H9 (cell line): ENCODE measurements around the gene SUGT1. TPM values are rescaled to one million over a fixed set of nuclear protein-coding genes. Genes with fewer than 3 reads are reported as not detected.

Experiments
- DNase-seq: peaks from one replicate; pipeline ENCODE4 v3.0.0-alpha.2; 2017
- H2AFZ ChIP-seq: one replicate; pipeline ENCODE4 v1.6.1; 2013; ENCODE audit warnings: mild to moderate bottlenecking, low read length, control low read depth, moderate library complexity
- H2AK5ac ChIP-seq: 2 replicates; pipeline ENCODE4 v1.6.1; 2013; ENCODE audit warnings: low read length, control low read depth, mixed read lengths; ENCODE audit not compliant: insufficient read length
- H2BK120ac ChIP-seq: one replicate; pipeline ENCODE4 v1.6.1; 2013; ENCODE audit warnings: low read depth, mild to moderate bottlenecking, low read length, control low read depth, inconsistent platforms; ENCODE audit not compliant: poor library complexity, severe bottlenecking
- H2BK12ac ChIP-seq: 2 replicates; pipeline ENCODE4 v1.6.1; 2013; ENCODE audit warnings: low read length, control low read depth, mixed read lengths, low read depth; ENCODE audit not compliant: insufficient read length
- H2BK15ac ChIP-seq: 2 replicates; pipeline ENCODE4 v1.6.1; 2013; ENCODE audit warnings: low read depth, low read length, control low read depth
- H2BK20ac ChIP-seq: one replicate; pipeline ENCODE4 v1.6.1; 2013; ENCODE audit warnings: low read depth, mild to moderate bottlenecking, low read length, control low read depth, inconsistent platforms; ENCODE audit not compliant: poor library complexity, severe bottlenecking
- H2BK5ac ChIP-seq: 2 replicates; pipeline ENCODE4 v1.6.1; 2013; ENCODE audit warnings: low read length, control low read depth, mixed read lengths; ENCODE audit not compliant: insufficient read length
- H3K14ac ChIP-seq: 2 replicates; pipeline ENCODE4 v1.6.1; 2013; ENCODE audit warnings: low read length, control low read depth; ENCODE audit not compliant: insufficient read depth
- H3K18ac ChIP-seq: 2 replicates; pipeline ENCODE4 v1.6.1; 2013; ENCODE audit warnings: low read depth, mild to moderate bottlenecking, mixed read lengths, low read length, control low read depth; ENCODE audit not compliant: insufficient read length
- H3K23ac ChIP-seq: 2 replicates; pipeline ENCODE4 v1.6.1; 2013; ENCODE audit warnings: low read length, control low read depth, mixed read lengths, low read depth; ENCODE audit not compliant: insufficient read length
- H3K23me2 ChIP-seq: 2 replicates; pipeline ENCODE4 v1.6.1; 2013; ENCODE audit warnings: low read depth, mild to moderate bottlenecking, mixed read lengths, low read length, control low read depth; ENCODE audit not compliant: insufficient read length, poor library complexity, severe bottlenecking
- H3K27ac ChIP-seq: 2 replicates; pipeline ENCODE4 v1.5.1; 2013; ENCODE audit warnings: low read length, control low read depth, mixed read lengths, low read depth; ENCODE audit not compliant: insufficient read length
- H3K27me3 ChIP-seq: 2 replicates; pipeline ENCODE4 v1.6.1; 2013; ENCODE audit warnings: low read length, control low read depth, inconsistent platforms; ENCODE audit not compliant: insufficient read depth
- H3K4ac ChIP-seq: 2 replicates; pipeline ENCODE4 v1.6.1; 2013; ENCODE audit warnings: low read depth, mild to moderate bottlenecking, control low read depth, inconsistent platforms, low read length, moderate library complexity
- H3K4me1 ChIP-seq: 2 replicates; pipeline ENCODE4 v1.6.1; 2013; ENCODE audit warnings: low read length, control low read depth, inconsistent platforms; ENCODE audit not compliant: insufficient read depth
- H3K4me2 ChIP-seq: 2 replicates; pipeline ENCODE4 v1.6.1; 2013; ENCODE audit warnings: low read length, control low read depth, mixed read lengths; ENCODE audit not compliant: insufficient read length, insufficient read depth
- H3K56ac ChIP-seq: 2 replicates; pipeline ENCODE4 v1.6.1; 2013; ENCODE audit warnings: low read depth, mild to moderate bottlenecking, mixed read lengths, low read length, control low read depth; ENCODE audit not compliant: insufficient read length
- H3K79me1 ChIP-seq: 2 replicates; pipeline ENCODE4 v1.6.1; 2013; ENCODE audit warnings: low read depth, mild to moderate bottlenecking, moderate library complexity, low read length, control low read depth, inconsistent platforms; ENCODE audit not compliant: insufficient read depth, poor library complexity, severe bottlenecking
- H3K79me2 ChIP-seq: 2 replicates; pipeline ENCODE4 v1.6.1; 2013; ENCODE audit warnings: low read length, control low read depth, inconsistent platforms; ENCODE audit not compliant: insufficient read depth
- H3K9ac ChIP-seq: 2 replicates; pipeline ENCODE4 v1.6.1; 2013; ENCODE audit warnings: low read length, control low read depth, mixed read lengths; ENCODE audit not compliant: insufficient read length; ENCODE audit errors: extremely low read depth
- H3K9me3 ChIP-seq: one replicate; pipeline ENCODE4 v1.6.1; 2013; ENCODE audit warnings: low read depth, low read length, inconsistent platforms; ENCODE audit not compliant: control insufficient read depth
- H3T11ph ChIP-seq: one replicate; pipeline ENCODE4 v1.6.1; 2013; ENCODE audit warnings: mild to moderate bottlenecking, low read length, control low read depth, inconsistent platforms
- H4K20me1 ChIP-seq: one replicate; pipeline ENCODE4 v1.6.1; 2013; ENCODE audit not compliant: control insufficient read depth, insufficient read length, insufficient read depth
- H4K5ac ChIP-seq: 2 replicates; pipeline ENCODE4 v1.6.1; 2013; ENCODE audit warnings: low read depth, mild to moderate bottlenecking, mixed read lengths, low read length, control low read depth; ENCODE audit not compliant: insufficient read length
- H4K8ac ChIP-seq: replicated peaks from 2 replicates; pipeline ENCODE4 v1.6.1; 2013; ENCODE audit warnings: low read length, control low read depth, mixed read lengths, low read depth; ENCODE audit not compliant: insufficient read length
- H4K91ac ChIP-seq: 2 replicates; pipeline ENCODE4 v1.6.1; 2013; ENCODE audit warnings: low read depth, mild to moderate bottlenecking, moderate library complexity, mixed read lengths, low read length, control low read depth; ENCODE audit not compliant: insufficient read length
- H3K27ac Mint-ChIP-seq, 3 experiments: 2 replicates in 2 of 3; 3 replicates in 1 of 3; pipeline ENCODE4 v1.8.0; 2020 to 2021; ENCODE audit warnings: mixed read lengths in 3 of 3, mild to moderate bottlenecking in 1 of 3, moderate library complexity in 1 of 3
- H3K27me3 Mint-ChIP-seq: 2 replicates; pipeline ENCODE4 v1.8.0; 2021; ENCODE audit warnings: low read depth, mild to moderate bottlenecking, moderate library complexity, mixed read lengths
- H3K36me3 Mint-ChIP-seq, 3 experiments: 2 replicates in 2 of 3; 3 replicates in 1 of 3; pipeline ENCODE4 v1.8.0; 2020 to 2021; ENCODE audit warnings: low read depth in 3 of 3, mixed read lengths in 3 of 3; ENCODE audit not compliant: insufficient read depth in 1 of 3
- H3K4me1 Mint-ChIP-seq, 2 experiments: 2 replicates each; pipeline ENCODE4 v1.8.0; 2020; ENCODE audit warnings: mixed read lengths in 2 of 2
- H3K4me3 Mint-ChIP-seq, 2 experiments: 2 replicates in 1 of 2; 3 replicates in 1 of 2; pipeline ENCODE4 v1.8.0; 2020 to 2021; ENCODE audit warnings: mild to moderate bottlenecking in 2 of 2, mixed read lengths in 2 of 2, moderate library complexity in 1 of 2
- H3K9me3 Mint-ChIP-seq, 2 experiments: 2 replicates in 1 of 2; 3 replicates in 1 of 2; pipeline ENCODE4 v1.8.0; 2020; ENCODE audit warnings: mild to moderate bottlenecking in 2 of 2, mixed read lengths in 2 of 2, moderate library complexity in 1 of 2
- CTCF ChIP-seq: fragments of 200-600 bp; sonication (generic); conservative IDR thresholded peaks from 3 replicates; pipeline ENCODE4 v1.8.0; 2021; ENCODE audit warnings: antibody characterized with exemption, mild to moderate bottlenecking
- WGBS: extraction: QIAGEN DNeasy Blood & Tissue Kit; methylation state at CpG from one replicate; pipeline ENCODE4 v1.1.7; 2013; ENCODE audit warnings: missing lambda C conversion rate, low lambda C conversion rate, mixed read lengths; ENCODE audit not compliant: insufficient read length; ENCODE audit errors: extremely low coverage; 5-methylcytosine and 5-hydroxymethylcytosine counted together
- total RNA-seq: library from RNA; stranded (reverse); gene quantifications from 2 replicates; pipeline ENCODE4 v1.2.1, GENCODE V29; 2021

The SUGT1 gene
- total RNA-seq, 1 experiment from 2014 or later = 99.6 TPM

GRCh38 chr13:52739468-52740071 is 86.9 kb downstream of the SUGT1 start, which contains the start of gene CNMD:
Gene CNMD, minus strand, starts transcription at chr13:52739820. Its CDS starts 119 bp downstream, at chr13:52739701.
- peak within 1 kb of the TSS in 2 of 3 experiments; percentile 76 to 93; a peak in 4 of 7 replicates for H3K27ac Mint-ChIP-seq
- no peak within 1 kb of the TSS for H3K4ac ChIP-seq
- peak; percentile 50 for DNase-seq
- H3K4me1 Mint-ChIP-seq = peaks cover 47 to 51% of the 10 kb centered on the region in 2 experiments
- H2BK15ac ChIP-seq = no peak within 1 kb of the TSS
- no peak within 1 kb of the TSS for H2BK5ac ChIP-seq
- H3T11ph ChIP-seq = no peak within 1 kb of the TSS
- peaks cover 8% of the 10 kb centered on the region for H3K27me3 Mint-ChIP-seq
- no peak within 1 kb of the TSS for H2BK120ac ChIP-seq
- H2AFZ ChIP-seq = no peak within 1 kb of the TSS
- H3K4me2 ChIP-seq = peak within 1 kb of the TSS; percentile 57
- peaks cover 2% of the 10 kb centered on the region; the same call in 1 of the 2 replicates for H3K4me1 ChIP-seq
- no peak within 1 kb of the TSS for H3K27ac ChIP-seq
- peaks cover 12 to 23% (median 14%) of the 10 kb centered on the region in 3 experiments; a peak in 6 of 7 replicates for H3K36me3 Mint-ChIP-seq
- peak within 1 kb of the TSS; percentile 86 to 88 for H3K4me3 Mint-ChIP-seq
- peaks cover 9 to 15% of the 10 kb centered on the region in 2 experiments; a peak in 4 of 5 replicates for H3K9me3 Mint-ChIP-seq
- H3K79me2 ChIP-seq = no peaks in the 10 kb centered on the region
- H3K9me3 ChIP-seq = no peaks in the 10 kb centered on the region
- TF ChIP-seq CTCF = no peak
- no peak within 1 kb of the TSS for H3K23ac ChIP-seq
- peak within 1 kb of the TSS; percentile 54 for H3K18ac ChIP-seq
- H3K56ac ChIP-seq = no peak within 1 kb of the TSS
- H3K14ac ChIP-seq = peak within 1 kb of the TSS; percentile 33
- H4K91ac ChIP-seq = no peak within 1 kb of the TSS
- WGBS = no CpG with 5 or more reads among the region's 34 CpGs
- H3K9ac ChIP-seq = peak within 1 kb of the TSS; percentile 11
- H4K5ac ChIP-seq = peak within 1 kb of the TSS; percentile 36
- peaks cover 10% of the 10 kb centered on the region for H3K23me2 ChIP-seq
- no peaks in the 10 kb centered on the region for H3K79me1 ChIP-seq
- no peak within 1 kb of the TSS for H2BK12ac ChIP-seq
- H4K8ac ChIP-seq = peak within 1 kb of the TSS; percentile 23
- H2BK20ac ChIP-seq = no peak within 1 kb of the TSS
- H2AK5ac ChIP-seq = no peak within 1 kb of the TSS
- H3K27me3 ChIP-seq = no peaks in the 10 kb centered on the region
- no peaks in the 10 kb centered on the region for H4K20me1 ChIP-seq
